ENCODE measurements around the gene ADCK1.

DNA sequence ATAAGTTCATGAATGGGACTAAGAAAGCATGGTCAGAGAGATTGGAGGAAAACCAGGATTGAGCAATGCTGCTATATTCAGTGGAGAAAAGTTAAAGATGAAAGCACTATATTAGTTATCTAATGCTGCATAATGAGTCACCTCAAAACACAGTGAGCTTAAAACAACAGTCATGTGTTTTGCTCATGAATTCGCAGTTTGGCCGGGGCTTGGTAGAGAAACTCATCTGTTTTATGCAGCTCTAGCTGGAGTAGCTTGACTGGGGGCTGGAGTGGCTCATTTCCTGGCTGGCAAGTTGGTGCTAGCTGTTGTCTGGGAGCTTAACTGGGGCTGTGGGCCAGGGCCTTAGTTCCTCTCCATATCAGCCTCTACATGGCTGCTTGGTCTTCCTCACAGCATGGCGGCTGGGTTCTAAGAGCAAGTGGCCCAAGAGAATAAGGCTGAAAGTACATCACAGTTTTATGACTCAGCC, 90.1 kb downstream of the ADCK1 start:
- TF ChIP-seq, protein P1, sequence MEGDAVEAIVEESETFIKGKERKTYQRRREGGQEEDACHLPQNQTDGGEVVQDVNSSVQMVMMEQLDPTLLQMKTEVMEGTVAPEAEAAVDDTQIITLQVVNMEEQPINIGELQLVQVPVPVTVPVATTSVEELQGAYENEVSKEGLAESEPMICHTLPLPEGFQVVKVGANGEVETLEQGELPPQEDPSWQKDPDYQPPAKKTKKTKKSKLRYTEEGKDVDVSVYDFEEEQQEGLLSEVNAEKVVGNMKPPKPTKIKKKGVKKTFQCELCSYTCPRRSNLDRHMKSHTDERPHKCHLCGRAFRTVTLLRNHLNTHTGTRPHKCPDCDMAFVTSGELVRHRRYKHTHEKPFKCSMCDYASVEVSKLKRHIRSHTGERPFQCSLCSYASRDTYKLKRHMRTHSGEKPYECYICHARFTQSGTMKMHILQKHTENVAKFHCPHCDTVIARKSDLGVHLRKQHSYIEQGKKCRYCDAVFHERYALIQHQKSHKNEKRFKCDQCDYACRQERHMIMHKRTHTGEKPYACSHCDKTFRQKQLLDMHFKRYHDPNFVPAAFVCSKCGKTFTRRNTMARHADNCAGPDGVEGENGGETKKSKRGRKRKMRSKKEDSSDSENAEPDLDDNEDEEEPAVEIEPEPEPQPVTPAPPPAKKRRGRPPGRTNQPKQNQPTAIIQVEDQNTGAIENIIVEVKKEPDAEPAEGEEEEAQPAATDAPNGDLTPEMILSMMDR (IDR thresholded peaks at IDR 0.05): no peak
- no peak for TF ChIP-seq EZH2 (IDR thresholded peaks at IDR 0.05; ENCODE audit: borderline replicate concordance, insufficient read depth, low read depth, low read length, poor library complexity, severe bottlenecking)

Measured in B cell (primary cell).